OCI-LY3 (cell line): ENCODE measurements around the gene CNTF.

Source experiments
- CTCF ChIP-seq: fragments of 200-600, 300-600 bp; sonication (generic); IDR thresholded peaks from 2 replicates; pipeline ENCODE4 v1.5.1; 2014; ENCODE audit warnings: antibody characterized with exemption, low read length, low read depth
- EZH2phosphoT487 ChIP-seq: fragments of 200-600 bp; shearing (Covaris generic); IDR thresholded peaks from 2 replicates; pipeline ENCODE4 v1.6.1; 2018; ENCODE audit warnings: antibody characterized with exemption, mixed run types, low read depth

GRCh38 chr11:58625086-58625485 lies 2.6 kb downstream of the CNTF start:
- TF ChIP-seq CTCF (no peak), EZH2phosphoT487 (no peak)
